Posterior cingulate gyrus (tissue), 11 donors: ENCODE data around the gene PAAF1.

ENCODE experiments used
- DNase-seq, 10 donors: peaks; one replicate each; pipeline versions ENCODE4 v3.0.0 to v3.0.0-alpha.2; 2020 to 2021; ENCODE audit warnings: mixed read lengths in 3 of 10
- intact Hi-C: fragments of 100-400 bp; cut with DNase I; formaldehyde crosslinking; loops from one replicate; pipeline ENCODE4 v1.15.1; 2023

Gene PAAF1, protein sequence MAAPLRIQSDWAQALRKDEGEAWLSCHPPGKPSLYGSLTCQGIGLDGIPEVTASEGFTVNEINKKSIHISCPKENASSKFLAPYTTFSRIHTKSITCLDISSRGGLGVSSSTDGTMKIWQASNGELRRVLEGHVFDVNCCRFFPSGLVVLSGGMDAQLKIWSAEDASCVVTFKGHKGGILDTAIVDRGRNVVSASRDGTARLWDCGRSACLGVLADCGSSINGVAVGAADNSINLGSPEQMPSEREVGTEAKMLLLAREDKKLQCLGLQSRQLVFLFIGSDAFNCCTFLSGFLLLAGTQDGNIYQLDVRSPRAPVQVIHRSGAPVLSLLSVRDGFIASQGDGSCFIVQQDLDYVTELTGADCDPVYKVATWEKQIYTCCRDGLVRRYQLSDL

DNA sequence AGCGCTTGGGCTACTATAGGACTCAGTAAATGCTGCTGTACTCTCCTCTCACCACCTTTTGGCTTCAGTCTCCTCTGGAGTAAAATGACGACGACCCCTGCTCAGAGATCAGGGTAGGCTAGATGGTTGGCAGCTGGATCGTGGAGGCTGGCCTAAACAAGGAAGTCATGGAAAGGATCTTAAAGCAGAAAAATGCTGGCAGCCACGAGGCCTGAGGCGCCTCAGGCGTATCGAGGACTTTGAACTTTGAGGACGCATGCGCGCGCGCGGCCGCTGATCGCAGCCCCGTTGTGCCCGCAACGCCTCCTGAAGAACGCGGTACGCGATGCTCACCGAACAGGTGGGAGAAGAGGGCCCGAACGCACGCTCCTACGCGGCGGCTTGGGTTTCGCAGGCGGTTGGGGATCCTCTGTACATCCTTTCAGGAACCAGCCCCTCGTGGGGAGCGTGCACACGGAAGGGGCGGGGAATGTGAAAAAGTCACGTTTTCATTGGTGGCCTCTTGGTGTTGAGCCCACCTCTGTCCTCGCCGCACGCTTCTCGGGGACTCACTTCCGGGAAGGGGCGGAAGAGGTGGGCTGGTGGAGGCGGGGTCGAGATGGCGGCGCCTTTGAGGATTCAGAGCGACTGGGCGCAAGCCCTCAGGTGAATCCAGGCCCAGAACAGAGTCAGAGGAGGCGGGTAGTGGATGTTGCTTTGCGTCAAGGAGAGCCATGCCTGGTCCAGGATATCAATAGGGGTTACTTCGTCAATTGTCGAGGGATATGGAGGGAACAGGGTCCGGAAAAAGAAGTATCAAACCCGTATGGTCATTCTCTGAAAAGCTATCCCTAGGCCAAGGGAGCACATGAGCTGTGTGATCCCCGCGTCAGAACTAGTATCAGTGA, at the start of gene PAAF1, which contains the start of gene COA4:
Gene PAAF1 (plus strand): TSS at position 576 of the 887 bp plus-strand sequence. CDS start 23 bp downstream, at position 599.
Gene COA4 (minus strand): TSS at position 423 of the 887 bp plus-strand sequence. CDS start 3,468 bp downstream, outside the sequence.
- intact Hi-C loops, result loop anchor here (1.0 to 5.0 kb wide), 2 partner anchors 88 to 114 kb away; partner anchors contain the start of gene RAB6A
- DNase-seq, result peak; percentile 89 to 99 (median 95)

- intact Hi-C loops, result no loop called here
Observed at GRCh38 chr11:73830261-73830660, 46.5 kb upstream of the PAAF1 start.

DNA sequence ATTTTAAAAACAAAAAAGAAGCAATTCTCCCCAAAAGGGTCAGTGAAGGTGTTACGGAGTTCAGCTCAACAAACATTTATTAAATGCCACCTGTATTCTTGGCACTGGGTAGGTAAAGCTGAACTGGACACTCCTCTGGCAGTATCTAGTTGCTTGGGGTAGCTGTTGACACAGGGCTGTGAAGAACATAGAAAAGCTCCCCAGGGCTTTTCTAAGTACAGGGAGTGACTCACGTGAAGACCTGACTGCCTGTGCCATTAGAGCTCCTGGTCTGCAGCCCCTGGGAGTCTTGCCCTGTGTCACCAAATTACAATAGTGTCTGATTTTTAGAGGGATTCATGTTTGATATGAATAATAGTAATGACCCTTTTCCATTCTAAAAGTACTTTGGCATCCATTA, 43.7 kb upstream of the PAAF1 start:
- intact Hi-C loops, result no loop called here
- no peak for DNase-seq

More at GRCh38 chr11:73830261-73830660, 46.5 kb upstream of the PAAF1 start:
- no peak for DNase-seq

- intact Hi-C loops, result no loop called here
- peak in 2 of 10 donors; percentile 4 to 14 for DNase-seq
Observed at GRCh38 chr11:73838443-73839122, 38.2 kb upstream of the PAAF1 start.

GRCh38 chr11:73839123-73839457, 37.7 kb upstream of the PAAF1 start:
- DNase-seq, result no peak
- intact Hi-C loops, result no loop called here

GRCh38 chr11:73851046-73851764, 25.6 kb upstream of the PAAF1 start:
- intact Hi-C loops, result no loop called here
- DNase-seq, result no peak

GRCh38 chr11:73852049-73852448, 24.8 kb upstream of the PAAF1 start:
- intact Hi-C loops, result no loop called here
- no peak for DNase-seq

DNA sequence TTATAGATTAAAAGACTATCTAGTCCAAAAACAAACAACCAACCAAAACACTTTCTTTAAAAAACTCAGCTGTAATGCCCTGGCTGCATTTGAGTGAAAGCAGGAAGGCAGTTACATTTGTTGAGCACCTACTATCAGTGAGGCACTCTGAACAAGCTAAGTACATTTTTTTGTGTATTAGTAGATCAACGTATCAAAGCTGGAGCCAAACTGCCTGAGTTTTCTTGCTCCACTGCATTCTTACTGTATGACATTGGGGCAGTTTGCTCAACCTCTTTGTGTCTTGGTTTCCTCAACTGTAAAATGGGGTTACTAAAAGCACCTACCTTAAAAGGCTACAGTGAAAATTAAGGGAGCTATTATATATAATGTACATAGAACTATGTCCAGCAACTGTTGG, 22.1 kb upstream of the PAAF1 start:
- intact Hi-C loops, result no loop called here
- DNase-seq, result no peak

GRCh38 chr11:73856031-73856567, 20.7 kb upstream of the PAAF1 start:
- intact Hi-C loops, result no loop called here
- DNase-seq, result peak in 5 of 10 donors; percentile 12 to 81 (median 24)

GRCh38 chr11:73859671-73860070, 17.1 kb upstream of the PAAF1 start:
- no peak for DNase-seq
- intact Hi-C loops, result no loop called here

GRCh38 chr11:73860202-73860601, 16.6 kb upstream of the PAAF1 start:
- intact Hi-C loops, result no loop called here
- DNase-seq, result no peak

GRCh38 chr11:73862986-73863385, 13.8 kb upstream of the PAAF1 start:
- intact Hi-C loops, result no loop called here

DNA sequence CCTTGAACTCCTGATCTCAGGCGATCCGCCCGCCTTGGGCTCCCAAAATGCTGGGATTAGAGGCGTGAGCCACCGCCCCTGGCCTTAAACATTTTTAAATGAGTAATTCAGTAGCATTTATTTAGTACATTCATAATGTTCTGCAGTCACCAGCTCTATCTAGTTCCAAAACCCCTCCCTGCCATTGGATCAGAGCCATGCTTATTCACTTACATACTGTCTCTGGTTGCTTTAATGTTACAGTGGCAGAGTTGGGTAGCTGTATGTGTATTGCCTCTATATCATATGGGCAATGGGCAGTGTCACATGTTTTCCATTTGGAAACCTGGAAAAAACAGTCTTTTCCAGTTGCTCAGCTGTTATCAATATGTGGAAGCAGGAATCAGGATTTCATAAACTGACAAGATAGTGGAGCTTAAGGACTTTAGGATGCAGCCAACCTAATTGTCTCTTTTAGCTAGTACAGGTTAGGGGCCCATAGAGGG, 10.7 kb upstream of the PAAF1 start:
- intact Hi-C loops, result no loop called here
- no peak for DNase-seq

More at GRCh38 chr11:73862986-73863385, 13.8 kb upstream of the PAAF1 start:
- no peak for DNase-seq

DNA sequence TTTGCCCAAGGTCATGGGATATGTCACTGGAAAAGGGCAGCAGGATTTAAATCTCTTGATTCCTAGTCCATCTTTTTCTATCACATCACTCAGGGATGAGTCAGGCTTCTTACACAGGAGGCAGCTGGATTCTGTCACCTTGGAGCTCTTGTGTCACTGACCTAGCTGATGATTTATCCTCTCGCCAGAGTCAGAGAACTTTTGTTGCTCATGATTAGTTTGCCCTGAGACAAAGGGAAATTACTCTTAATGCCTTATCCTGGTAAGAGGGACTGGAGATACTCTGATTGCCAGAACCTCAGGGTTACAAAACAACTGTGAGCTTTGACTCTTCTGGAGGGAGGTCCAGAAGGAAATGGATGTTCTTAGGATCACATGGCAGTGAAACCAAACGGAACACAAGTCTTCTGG, 10.2 kb upstream of the PAAF1 start:
- no peak for DNase-seq
- intact Hi-C loops, result no loop called here

DNA sequence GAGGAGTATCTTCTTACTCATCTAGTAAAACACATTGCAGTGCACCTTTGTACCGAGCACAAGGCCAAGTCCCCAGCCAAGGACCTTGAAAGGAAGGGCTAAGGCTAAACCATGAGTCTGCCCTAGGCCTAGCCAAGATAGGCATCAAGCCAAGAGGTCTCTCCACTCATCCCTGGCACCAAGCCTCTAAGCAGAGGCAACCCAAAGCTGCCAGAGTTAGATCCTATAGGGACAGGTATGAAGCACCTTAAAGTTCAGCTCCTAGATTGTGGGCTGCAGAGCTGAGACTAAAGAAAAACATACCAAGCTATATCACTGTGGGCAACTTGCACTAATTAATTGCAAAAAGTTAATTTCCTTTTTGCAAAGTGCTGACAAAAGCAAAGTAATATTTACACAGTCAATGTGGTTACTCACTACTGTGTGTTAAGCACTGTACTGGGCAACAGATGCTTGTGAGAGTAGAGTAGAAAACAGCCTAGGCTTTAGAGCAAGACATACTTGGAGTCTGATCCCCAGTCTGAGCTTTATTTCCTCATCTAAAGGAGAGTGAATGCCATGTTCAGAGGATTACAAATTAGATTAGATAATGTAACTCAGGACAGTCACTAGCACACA, 7.4 kb upstream of the PAAF1 start:
- no peak for DNase-seq
- intact Hi-C loops, result no loop called here

- intact Hi-C loops, result no loop called here
Observed at GRCh38 chr11:73870261-73870660, 6.5 kb upstream of the PAAF1 start.

GRCh38 chr11:73872749-73873357, 3.9 kb upstream of the PAAF1 start:
- no peak for DNase-seq
- intact Hi-C loops, result no loop called here

More at GRCh38 chr11:73870261-73870660, 6.5 kb upstream of the PAAF1 start:
- DNase-seq, result no peak

DNA sequence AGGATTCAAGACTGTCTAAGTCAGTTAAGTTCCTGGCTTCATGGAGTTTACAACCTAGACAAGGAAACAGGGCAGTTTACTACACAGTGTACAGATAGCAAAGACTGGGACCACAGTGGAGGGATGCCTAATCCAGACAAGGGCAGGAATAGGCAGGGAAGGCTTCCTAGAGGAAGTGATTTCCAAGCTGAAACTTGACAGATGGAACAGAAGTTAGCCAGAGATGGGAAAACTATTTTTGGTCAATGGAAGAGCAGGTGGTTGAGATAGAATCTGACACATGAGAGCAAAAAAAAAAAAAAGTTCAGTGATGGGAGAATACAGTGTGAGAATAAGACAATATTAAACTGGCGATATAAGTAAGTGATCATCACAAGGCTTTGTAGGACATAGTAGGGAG, 1.4 kb upstream of the PAAF1 start:
- intact Hi-C loops, result loop anchor here (5.0 kb wide), 1 partner anchor 113 kb away; the partner anchor contains the start of gene RAB6A

More for the DNA sequence above, 1.4 kb upstream of the PAAF1 start:
- DNase-seq, result no peak
